Ovary (tissue), 9 donors: ENCODE results near the gene RIC3. TPM values are rescaled to one million over a fixed set of nuclear protein-coding genes. Genes with fewer than 3 reads are reported as not detected.
A peak's percentile ranks its signal among the peaks of the same experiment; 100 is the strongest.

Experiments
- DNase-seq, 5 donors: peaks; one replicate each; pipeline ENCODE4 v3.0.0-alpha.2; 2019 to 2020
- H3K27ac ChIP-seq, 2 donors: fragments of 200-600 bp; one replicate each; pipeline versions ENCODE4 v1.5.1 to v1.8.0; 2019 to 2022
- H3K27me3 ChIP-seq: fragments of 200-600 bp; one replicate; pipeline ENCODE4 v1.8.0; 2022
- H3K36me3 ChIP-seq: fragments of 200-600 bp; sonication (generic); one replicate; pipeline ENCODE4 v1.5.1; 2019
- H3K4me1 ChIP-seq: one replicate; pipeline ENCODE4 v1.8.1; 2013; ENCODE audit warnings: mild to moderate bottlenecking, moderate library complexity; ENCODE audit not compliant: insufficient read depth
- H3K4me3 ChIP-seq: fragments of 200-600 bp; sonication (generic); one replicate; pipeline ENCODE4 v1.5.1; 2017
- H3K9me3 ChIP-seq, 2 donors: fragments of 200-600 bp in 1 of 2; sonication (generic) in 1 of 2; one replicate each; pipeline versions ENCODE4 v1.5.1 to v1.8.1; 2013 to 2019; ENCODE audit warnings: mild to moderate bottlenecking in 1 of 2, moderate library complexity in 1 of 2
- CTCF ChIP-seq, 3 donors: fragments of 450-650 bp in 2 of 3; fragments of 200-600 bp in 1 of 3; IDR thresholded peaks; one replicate each; pipeline versions ENCODE4 v1.5.1 to v1.8.0; 2016 to 2022; ENCODE audit warnings: antibody characterized with exemption in 3 of 3, mild to moderate bottlenecking in 1 of 3
- EP300 ChIP-seq: sonication (generic); formaldehyde crosslinking; IDR thresholded peaks from one replicate; pipeline ENCODE4 v1.6.1; 2017; ENCODE audit warnings: antibody characterized with exemption
- POLR2A ChIP-seq: fragments of 450-650 bp; IDR thresholded peaks from one replicate; pipeline ENCODE4 v1.6.1; 2017; ENCODE audit warnings: antibody characterized with exemption, mild to moderate bottlenecking, moderate library complexity
- WGBS, 3 donors: extraction: QIAGEN DNeasy Blood & Tissue Kit in 1 of 3; methylation state at CpG; one replicate each; pipeline versions ENCODE4 v1.1.5 to v1.1.7; 2013 to 2017; 5-methylcytosine and 5-hydroxymethylcytosine counted together
- intact Hi-C, 4 donors: fragments of 100-400 bp; cut with DNase I; formaldehyde crosslinking; loops; one replicate each; pipeline versions ENCODE4 v1.11.0 to v1.15.1; 2022 to 2023
- polyA plus RNA-seq, 2 donors: library from polyadenylated mRNA; stranded (reverse); fragments of 200-250 nt in 1 of 2; fragments of 350-450 nt in 1 of 2; fragmentation: Illumina TruSeq in 1 of 2; extraction: RNeasy Lipid Tissue Mini Kit (QIAGEN cat#74804) in 1 of 2; gene quantifications; one replicate each; pipeline ENCODE4 v1.2.3, GENCODE V29; 2013 to 2014
- total RNA-seq, 7 donors: library from RNA; depleted of rRNA in 2 of 7; stranded (reverse); fragments of >200 nt in 2 of 7; fragmentation: NEBNext Ultra II Directional in 3 of 7; extraction: Animal tissue kit (Norgen Biotek cat#: 25700) in 3 of 7; gene quantifications; one replicate each; pipeline versions ENCODE4 v1.1.0 to v1.2.4, GENCODE V29; 2016 to 2023
- donor health status: DM: no; HTN: no; CAD: no; lungs with moderate emphysema.
- donor health status: DM: no; HTN: no; CAD: no.
- donor health status: Bipolar disorder and iron deficiency.
- donor health status: DM: yes; HTN: yes; CAD: no.
- donor health status: DM: no; HTN: no; CAD: no.
- donor health status: DM: yes; HTN: yes; CAD: no.

Gene RIC3
- total and polyA plus RNA-seq, 9 donors = 10.6 to 31.4 (median 26.3) TPM

- Histone ChIP-seq H3K9me3 (no peaks in the 10 kb centered on the region), H3K36me3 (no peaks in the 10 kb centered on the region), H3K27ac (no peak overlapping the region), H3K4me3 (no peak overlapping the region), H3K27me3 (no peaks in the 10 kb centered on the region), H3K4me1 (no peaks in the 10 kb centered on the region)
- DNase-seq = no peak
- intact Hi-C loops = no loop called here
- no peak for TF ChIP-seq EP300
These were observed 66.4 kb downstream of the RIC3 start for GRCh38 chr11:8102296-8102915.

GRCh38 chr11:8101421-8101820 lies 67.4 kb downstream of the RIC3 start:
- Histone ChIP-seq H3K4me1 (no peaks in the 10 kb centered on the region), H3K9me3 (no peaks in the 10 kb centered on the region), H3K36me3 (no peaks in the 10 kb centered on the region), H3K27ac (no peak overlapping the region), H3K27me3 (no peaks in the 10 kb centered on the region), H3K4me3 (no peak overlapping the region)
- intact Hi-C loops = no loop called here
- no peak for DNase-seq
- WGBS, 3 donors = 93 to 94% (median 94%) methylated on average over 11 of the region's 11 CpGs
- TF ChIP-seq POLR2A (no peak), CTCF (IDR thresholded peaks at IDR 0.05) (no peak), EP300 (no peak)

GRCh38 chr11:8100605-8101004 lies 68.2 kb downstream of the RIC3 start:
- H3K9me3 ChIP-seq = no peaks in the 10 kb centered on the region
- H3K27me3 ChIP-seq = no peaks in the 10 kb centered on the region
- no peak overlapping the region for H3K27ac ChIP-seq
- intact Hi-C loops = no loop called here
- H3K36me3 ChIP-seq = no peaks in the 10 kb centered on the region
- DNase-seq = no peak
- 90 to 94% (median 93%) methylated on average over 8 of the region's 8 CpGs for WGBS, 3 donors
- no peak overlapping the region for H3K4me3 ChIP-seq
- no peaks in the 10 kb centered on the region for H3K4me1 ChIP-seq
- TF ChIP-seq CTCF (IDR thresholded peaks at IDR 0.05) (no peak), POLR2A (no peak), EP300 (no peak)

GRCh38 chr11:8100158-8100557 lies 68.7 kb downstream of the RIC3 start:
- intact Hi-C loops = no loop called here
- Histone ChIP-seq H3K36me3 (no peaks in the 10 kb centered on the region), H3K4me1 (no peaks in the 10 kb centered on the region), H3K27ac (no peak overlapping the region), H3K27me3 (no peaks in the 10 kb centered on the region), H3K4me3 (no peak overlapping the region), H3K9me3 (no peaks in the 10 kb centered on the region)
- TF ChIP-seq EP300 = no peak
- TF ChIP-seq CTCF (IDR thresholded peaks at IDR 0.05) = no peak
- TF ChIP-seq POLR2A = no peak
- WGBS, 3 donors = 86 to 89% (median 89%) methylated on average over 14 of the region's 14 CpGs
- DNase-seq = no peak

GRCh38 chr11:8099291-8099899 lies 69.4 kb downstream of the RIC3 start:
- 54 to 60% (median 58%) methylated on average over 3 of the region's 3 CpGs for WGBS, 3 donors
- TF ChIP-seq POLR2A (no peak), EP300 (no peak), CTCF (IDR thresholded peaks at IDR 0.05) (peak; percentile 13 to 61 (median 42))
- intact Hi-C loops = loop anchor here in 2 of 4 donors (5.0 to 10.0 kb wide), 2 partner anchors 82 to 95 kb away; no protein-coding TSS in a partner anchor

More at GRCh38 chr11:8099291-8099899, 69.4 kb downstream of the RIC3 start:
- Histone ChIP-seq H3K27me3 (no peaks in the 10 kb centered on the region), H3K9me3 (no peaks in the 10 kb centered on the region), H3K36me3 (no peaks in the 10 kb centered on the region), H3K27ac (no peak overlapping the region), H3K4me1 (no peaks in the 10 kb centered on the region), H3K4me3 (no peak overlapping the region)
- peak; percentile 51 to 85 (median 76) for DNase-seq
